ENCODE measurements around the gene PACRG. TPM values are rescaled to one million over a fixed set of nuclear protein-coding genes. Genes with fewer than 3 reads are reported as not detected.

Gene PACRG
- total RNA-seq, 2 experiments from 2014 or later: not detected

GRCh38 chr6:163342571-163343539 lies 615.1 kb downstream of the PACRG start:
- Mint-ChIP-seq H3K4me1 (no peaks in the 10 kb centered on the region), H3K4me3 (no peak overlapping the region), H3K27ac (no peak overlapping the region), H3K9me3 (ENCODE audit: low read depth) (no peaks in the 10 kb centered on the region), H3K27me3 (no peaks in the 10 kb centered on the region), H3K36me3 (ENCODE audit: low read depth) (no peaks in the 10 kb centered on the region)
- CTCF ChIA-PET: interaction anchor here (0.7 kb wide), 1 partner anchor 460 kb away, joined by 3 read pairs; no protein-coding TSS in a partner anchor
- ATAC-seq (no peak), DNase-seq (no peak)
- POLR2A ChIA-PET: no interaction called here
- intact Hi-C loops (cut with DNase I, micrococcal nuclease): no loop called here

GRCh38 chr6:163343609-163344008 lies 615.8 kb downstream of the PACRG start:
- ChIA-PET POLR2A (no interaction called here), CTCF (no interaction called here)
- Mint-ChIP-seq H3K36me3 (ENCODE audit: low read depth) (no peaks in the 10 kb centered on the region), H3K4me3 (no peak overlapping the region), H3K27me3 (no peaks in the 10 kb centered on the region), H3K27ac (no peak overlapping the region), H3K4me1 (no peaks in the 10 kb centered on the region), H3K9me3 (ENCODE audit: low read depth) (no peaks in the 10 kb centered on the region)
- intact Hi-C loops (cut with DNase I, micrococcal nuclease): no loop called here
- DNase-seq: no peak
- no peak for ATAC-seq

- no peaks in the 10 kb centered on the region for H3K27me3 Mint-ChIP-seq
- intact Hi-C loops (cut with DNase I, micrococcal nuclease): no loop called here
- CTCF ChIA-PET: no interaction called here
Observed at GRCh38 chr6:163344411-163344810, 616.6 kb downstream of the PACRG start.

GRCh38 chr6:163345931-163346330 lies 618.2 kb downstream of the PACRG start:
- ChIA-PET POLR2A (no interaction called here), CTCF (no interaction called here)
- no peak for DNase-seq
- no peaks in the 10 kb centered on the region for H3K9me3 Mint-ChIP-seq (ENCODE audit: low read depth)
- no peak overlapping the region for H3K4me3 Mint-ChIP-seq
- H3K36me3 Mint-ChIP-seq (ENCODE audit: low read depth): no peaks in the 10 kb centered on the region
- H3K27me3 Mint-ChIP-seq: no peaks in the 10 kb centered on the region
- intact Hi-C loops (cut with DNase I, micrococcal nuclease): no loop called here
- no peak for ATAC-seq
- no peaks in the 10 kb centered on the region for H3K4me1 Mint-ChIP-seq
- H3K27ac Mint-ChIP-seq: no peak overlapping the region

More at GRCh38 chr6:163344411-163344810, 616.6 kb downstream of the PACRG start:
- POLR2A ChIA-PET: no interaction called here
- H3K9me3 Mint-ChIP-seq (ENCODE audit: low read depth): no peaks in the 10 kb centered on the region
- ATAC-seq (no peak), DNase-seq (no peak)
- H3K4me1 Mint-ChIP-seq: no peaks in the 10 kb centered on the region
- H3K36me3 Mint-ChIP-seq (ENCODE audit: low read depth): no peaks in the 10 kb centered on the region
- H3K4me3 Mint-ChIP-seq: no peak overlapping the region
- no peak overlapping the region for H3K27ac Mint-ChIP-seq

- POLR2A ChIA-PET: no interaction called here
- Mint-ChIP-seq H3K9me3 (ENCODE audit: low read depth) (no peaks in the 10 kb centered on the region), H3K4me1 (no peaks in the 10 kb centered on the region), H3K27ac (no peak overlapping the region), H3K27me3 (no peaks in the 10 kb centered on the region), H3K36me3 (ENCODE audit: low read depth) (no peaks in the 10 kb centered on the region), H3K4me3 (no peak overlapping the region)
- no peak for ATAC-seq
- DNase-seq: no peak
- intact Hi-C loops (cut with DNase I, micrococcal nuclease): no loop called here
- CTCF ChIA-PET: no interaction called here
Observed at GRCh38 chr6:163346497-163346961, 618.8 kb downstream of the PACRG start.

- Mint-ChIP-seq H3K4me3 (no peak overlapping the region), H3K27ac (no peak overlapping the region), H3K36me3 (ENCODE audit: low read depth) (no peaks in the 10 kb centered on the region), H3K27me3 (no peaks in the 10 kb centered on the region), H3K9me3 (ENCODE audit: low read depth) (no peaks in the 10 kb centered on the region), H3K4me1 (no peaks in the 10 kb centered on the region)
- CTCF ChIA-PET: no interaction called here
- DNase-seq (no peak), ATAC-seq (no peak)
- POLR2A ChIA-PET: no interaction called here
- intact Hi-C loops (cut with DNase I, micrococcal nuclease): no loop called here
Observed at GRCh38 chr6:163347021-163347446, 619.3 kb downstream of the PACRG start.

GRCh38 chr6:163348789-163349680 lies 621.3 kb downstream of the PACRG start:
- H3K27ac Mint-ChIP-seq: no peak overlapping the region
- no peaks in the 10 kb centered on the region for H3K4me1 Mint-ChIP-seq
- H3K27me3 Mint-ChIP-seq: no peaks in the 10 kb centered on the region
- no peak for DNase-seq
- POLR2A ChIA-PET: no interaction called here
- H3K9me3 Mint-ChIP-seq (ENCODE audit: low read depth): no peaks in the 10 kb centered on the region
- intact Hi-C loops (cut with DNase I, micrococcal nuclease): no loop called here
- CTCF ChIA-PET: no interaction called here
- no peaks in the 10 kb centered on the region for H3K36me3 Mint-ChIP-seq (ENCODE audit: low read depth)
- H3K4me3 Mint-ChIP-seq: no peak overlapping the region
- no peak for ATAC-seq

- peaks cover under 1% of the 10 kb centered on the region for H3K27me3 Mint-ChIP-seq
- ChIA-PET CTCF (no interaction called here), POLR2A (no interaction called here)
Observed at GRCh38 chr6:163349696-163350095, 621.9 kb downstream of the PACRG start.

GRCh38 chr6:163351013-163351412 lies 623.2 kb downstream of the PACRG start:
- H3K9me3 Mint-ChIP-seq (ENCODE audit: low read depth): no peaks in the 10 kb centered on the region

More at GRCh38 chr6:163349696-163350095, 621.9 kb downstream of the PACRG start:
- intact Hi-C loops (cut with DNase I, micrococcal nuclease): no loop called here
- ATAC-seq (no peak), DNase-seq (no peak)
- no peak overlapping the region for H3K27ac Mint-ChIP-seq
- H3K9me3 Mint-ChIP-seq (ENCODE audit: low read depth): no peaks in the 10 kb centered on the region
- H3K4me3 Mint-ChIP-seq: no peak overlapping the region
- no peaks in the 10 kb centered on the region for H3K36me3 Mint-ChIP-seq (ENCODE audit: low read depth)
- no peaks in the 10 kb centered on the region for H3K4me1 Mint-ChIP-seq

GRCh38 chr6:163352011-163352685 lies 624.4 kb downstream of the PACRG start:
- ATAC-seq (no peak), DNase-seq (no peak)
- peaks cover 2% of the 10 kb centered on the region for H3K27me3 Mint-ChIP-seq
- POLR2A ChIA-PET: no interaction called here
- no peaks in the 10 kb centered on the region for H3K4me1 Mint-ChIP-seq
- CTCF ChIA-PET: no interaction called here
- no peak overlapping the region for H3K27ac Mint-ChIP-seq
- no peak overlapping the region for H3K4me3 Mint-ChIP-seq
- H3K9me3 Mint-ChIP-seq (ENCODE audit: low read depth): no peaks in the 10 kb centered on the region
- no peaks in the 10 kb centered on the region for H3K36me3 Mint-ChIP-seq (ENCODE audit: low read depth)
- intact Hi-C loops (cut with DNase I, micrococcal nuclease): no loop called here

More at GRCh38 chr6:163351013-163351412, 623.2 kb downstream of the PACRG start:
- no peaks in the 10 kb centered on the region for H3K36me3 Mint-ChIP-seq (ENCODE audit: low read depth)
- DNase-seq: no peak
- POLR2A ChIA-PET: no interaction called here
- peaks cover 2% of the 10 kb centered on the region for H3K27me3 Mint-ChIP-seq
- no peak overlapping the region for H3K4me3 Mint-ChIP-seq
- H3K27ac Mint-ChIP-seq: no peak overlapping the region
- CTCF ChIA-PET: no interaction called here
- no peaks in the 10 kb centered on the region for H3K4me1 Mint-ChIP-seq
- intact Hi-C loops (cut with DNase I, micrococcal nuclease): no loop called here
- ATAC-seq: no peak

- POLR2A ChIA-PET: no interaction called here
- no peak overlapping the region for H3K4me3 Mint-ChIP-seq
- DNase-seq (no peak), ATAC-seq (no peak)
- intact Hi-C loops (cut with DNase I, micrococcal nuclease): no loop called here
- H3K27ac Mint-ChIP-seq: no peak overlapping the region
- CTCF ChIA-PET: no interaction called here
- no peaks in the 10 kb centered on the region for H3K36me3 Mint-ChIP-seq (ENCODE audit: low read depth)
- peaks cover 2% of the 10 kb centered on the region for H3K27me3 Mint-ChIP-seq
- no peaks in the 10 kb centered on the region for H3K9me3 Mint-ChIP-seq (ENCODE audit: low read depth)
- H3K4me1 Mint-ChIP-seq: no peaks in the 10 kb centered on the region
Observed at GRCh38 chr6:163352966-163353365, 625.2 kb downstream of the PACRG start.
